Caco-2 (cell line): ENCODE measurements around the gene CROCC2. TPM values are rescaled to one million over a fixed set of nuclear protein-coding genes. Genes with fewer than 3 reads are reported as not detected.

Experiments used
- BruUV-seq: library from RNA; stranded (reverse); fragments of 400-500 nt; replicated peaks from 2 replicates; lab custom pipeline; 2021; lab: Mats Ljungman, UMichigan
- CTCF ChIA-PET: fragments of 300-600 bp; sonication (Branson Sonifier 250); formaldehyde crosslinking; loops from one replicate; lab custom pipeline; 2022; ENCODE audit warnings: antibody characterized with exemption; lab: Charles Lee
- POLR2A ChIA-PET: fragments of 300-600 bp; sonication (Branson Sonifier 250); formaldehyde crosslinking; loops from one replicate; lab custom pipeline; 2022; ENCODE audit warnings: antibody characterized with exemption; lab: Charles Lee
- DNase-seq, 2 experiments: peaks; one replicate each; pipeline versions ENCODE4 v3.0.0 to v3.0.0-alpha.2; 2020 to 2022
- H3K27me3 ChIP-seq: replicated peaks from 2 replicates; pipeline ENCODE4 v1.6.0; 2011; ENCODE audit warnings: low read length; ENCODE audit not compliant: control insufficient read depth, insufficient read depth
- H3K36me3 ChIP-seq: 2 replicates; pipeline ENCODE4 v1.5.1; 2011; ENCODE audit warnings: low read length; ENCODE audit not compliant: control insufficient read depth, insufficient read depth
- H3K4me1 ChIP-seq: fragments of 250-450 bp; sonication (Bioruptor Pico); 2 replicates; pipeline ENCODE4 v1.5.1; 2020; ENCODE audit warnings: mild to moderate bottlenecking
- H3K4me3 ChIP-seq: 2 replicates; pipeline ENCODE4 v1.5.1; 2011; ENCODE audit warnings: low read depth, mild to moderate bottlenecking, control low read depth, low read length
- H3K9me3 ChIP-seq: fragments of 250-450 bp; sonication (Bioruptor Pico); 2 replicates; pipeline ENCODE4 v1.5.1; 2020; ENCODE audit warnings: mild to moderate bottlenecking, moderate library complexity
- H3K27ac Mint-ChIP-seq: one replicate; pipeline ENCODE4 v1.8.0; 2022; ENCODE audit warnings: mixed read lengths; ENCODE audit not compliant: unreplicated experiment
- H3K27me3 Mint-ChIP-seq: one replicate; pipeline ENCODE4 v1.8.0; 2022; ENCODE audit warnings: mixed read lengths; ENCODE audit not compliant: insufficient read depth, unreplicated experiment
- H3K36me3 Mint-ChIP-seq: one replicate; pipeline ENCODE4 v1.8.0; 2022; ENCODE audit warnings: mild to moderate bottlenecking, mixed read lengths; ENCODE audit not compliant: insufficient read depth, unreplicated experiment
- H3K4me1 Mint-ChIP-seq: one replicate; pipeline ENCODE4 v1.8.0; 2022; ENCODE audit warnings: low read depth, mixed read lengths; ENCODE audit not compliant: unreplicated experiment
- H3K4me3 Mint-ChIP-seq: one replicate; pipeline ENCODE4 v1.8.0; 2022; ENCODE audit warnings: mild to moderate bottlenecking, moderate library complexity, mixed read lengths; ENCODE audit not compliant: unreplicated experiment
- H3K9me3 Mint-ChIP-seq: one replicate; pipeline ENCODE4 v1.8.0; 2022; ENCODE audit warnings: mixed read lengths; ENCODE audit not compliant: unreplicated experiment
- intact Hi-C: fragments of 100-400 bp; cut with micrococcal nuclease; formaldehyde crosslinking; loops from one replicate; pipeline ENCODE4 v1.10.0; 2022; ENCODE audit not compliant: unreplicated experiment
- total RNA-seq: library from RNA; stranded (reverse); gene quantifications from 2 replicates; pipeline ENCODE4 v1.2.3, GENCODE V29; 2022
- TF ChIP-seq, protein P1 (sequence below), 2 experiments: fragments of 200-600 bp in 1 of 2; IDR thresholded peaks; 1 replicate in 1 of 2; 2 replicates in 1 of 2; pipeline versions ENCODE4 v1.5.1 to v1.8.0; 2011 to 2022; ENCODE audit warnings: antibody characterized with exemption in 1 of 2, control low read depth in 1 of 2, inconsistent platforms in 1 of 2, low read depth in 1 of 2, low read length in 1 of 2, mild to moderate bottlenecking in 1 of 2, moderate library complexity in 1 of 2; ENCODE audit not compliant: insufficient read depth in 1 of 2, severe bottlenecking in 1 of 2, unreplicated experiment in 1 of 2

Gene CROCC2
- total RNA-seq, 1 experiment from 2014 or later = not detected

DNA sequence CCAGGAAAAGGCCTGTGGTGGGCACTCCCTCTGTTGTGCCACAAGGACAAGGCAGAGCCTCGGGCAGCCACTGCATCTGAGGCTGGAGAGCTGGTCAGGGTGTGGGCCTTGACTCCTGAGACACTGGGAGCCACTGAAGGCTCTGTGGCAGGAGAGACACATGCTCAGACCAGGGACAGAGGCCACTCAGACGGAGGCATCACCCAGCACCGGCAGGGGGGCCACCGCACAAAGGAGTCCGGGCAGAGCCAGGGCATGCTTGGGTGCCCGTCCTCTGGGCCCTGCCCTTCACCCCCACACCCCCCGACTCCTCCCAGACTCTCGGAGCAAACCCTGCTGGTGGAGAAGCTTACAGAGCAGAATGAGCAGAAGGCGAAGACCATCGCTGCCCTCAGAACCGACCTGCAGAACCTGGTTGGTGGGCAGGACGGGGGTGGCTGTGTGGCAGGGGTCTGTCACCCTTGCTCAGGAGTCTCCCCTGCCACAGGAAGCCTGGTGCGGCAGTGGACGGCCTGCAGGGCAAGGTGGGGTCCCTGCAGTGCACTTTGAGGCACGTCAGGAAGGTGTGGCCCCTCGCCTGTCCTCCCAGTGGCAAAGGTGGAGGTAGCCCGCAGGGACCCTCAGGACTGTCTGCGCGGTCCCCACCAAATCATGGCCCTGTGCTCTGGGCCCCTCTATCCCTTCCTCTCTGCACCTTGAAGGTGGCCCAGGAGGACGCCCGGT lies 26.0 kb downstream of the CROCC2 start:
- BruUV-seq = no TSS peak
- TF ChIP-seq, protein P1, sequence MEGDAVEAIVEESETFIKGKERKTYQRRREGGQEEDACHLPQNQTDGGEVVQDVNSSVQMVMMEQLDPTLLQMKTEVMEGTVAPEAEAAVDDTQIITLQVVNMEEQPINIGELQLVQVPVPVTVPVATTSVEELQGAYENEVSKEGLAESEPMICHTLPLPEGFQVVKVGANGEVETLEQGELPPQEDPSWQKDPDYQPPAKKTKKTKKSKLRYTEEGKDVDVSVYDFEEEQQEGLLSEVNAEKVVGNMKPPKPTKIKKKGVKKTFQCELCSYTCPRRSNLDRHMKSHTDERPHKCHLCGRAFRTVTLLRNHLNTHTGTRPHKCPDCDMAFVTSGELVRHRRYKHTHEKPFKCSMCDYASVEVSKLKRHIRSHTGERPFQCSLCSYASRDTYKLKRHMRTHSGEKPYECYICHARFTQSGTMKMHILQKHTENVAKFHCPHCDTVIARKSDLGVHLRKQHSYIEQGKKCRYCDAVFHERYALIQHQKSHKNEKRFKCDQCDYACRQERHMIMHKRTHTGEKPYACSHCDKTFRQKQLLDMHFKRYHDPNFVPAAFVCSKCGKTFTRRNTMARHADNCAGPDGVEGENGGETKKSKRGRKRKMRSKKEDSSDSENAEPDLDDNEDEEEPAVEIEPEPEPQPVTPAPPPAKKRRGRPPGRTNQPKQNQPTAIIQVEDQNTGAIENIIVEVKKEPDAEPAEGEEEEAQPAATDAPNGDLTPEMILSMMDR (IDR thresholded peaks at IDR 0.05; ENCODE audit: insufficient read depth in 1 of 2, low read depth in 1 of 2, low read length in 1 of 2, severe bottlenecking in 1 of 2, unreplicated experiment in 1 of 2) = no peak
- H3K4me1 ChIP-seq = no peaks in the 10 kb centered on the region
- ChIA-PET POLR2A (no interaction called here), CTCF (no interaction called here)
- no peaks in the 10 kb centered on the region for H3K4me1 Mint-ChIP-seq
- H3K9me3 ChIP-seq = no peaks in the 10 kb centered on the region
- no peak overlapping the region for H3K4me3 Mint-ChIP-seq
- no peaks in the 10 kb centered on the region for H3K27me3 ChIP-seq
- intact Hi-C loops = no loop called here
- H3K27me3 Mint-ChIP-seq = peaks cover 4% of the 10 kb centered on the region
- no peak overlapping the region for H3K27ac Mint-ChIP-seq
- DNase-seq = no peak
- H3K36me3 Mint-ChIP-seq = no peaks in the 10 kb centered on the region
- no peaks in the 10 kb centered on the region for H3K36me3 ChIP-seq
- H3K4me3 ChIP-seq = no peak overlapping the region
- no peaks in the 10 kb centered on the region for H3K9me3 Mint-ChIP-seq

DNA sequence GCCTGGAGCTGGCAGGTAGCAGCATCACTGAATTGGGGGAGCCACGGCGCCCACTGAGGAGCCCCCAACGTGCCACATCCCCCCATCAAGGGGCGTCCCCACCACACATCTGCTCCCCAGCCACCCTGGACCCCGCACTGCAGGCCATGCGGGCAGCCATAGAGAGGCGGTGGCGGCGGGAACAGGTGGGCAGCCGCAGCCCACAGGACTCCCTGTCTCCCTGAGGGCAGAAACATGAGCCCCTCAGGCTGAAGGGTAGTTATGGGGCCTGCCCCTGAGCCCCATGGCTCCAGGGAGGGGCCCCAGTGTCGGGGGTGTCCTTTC lies 26.6 kb downstream of the CROCC2 start:
- Mint-ChIP-seq H3K27ac (no peak overlapping the region), H3K9me3 (no peaks in the 10 kb centered on the region), H3K4me3 (no peak overlapping the region), H3K4me1 (no peaks in the 10 kb centered on the region), H3K36me3 (no peaks in the 10 kb centered on the region), H3K27me3 (peaks cover 4% of the 10 kb centered on the region)
- intact Hi-C loops = no loop called here
- no peaks in the 10 kb centered on the region for H3K4me1 ChIP-seq
- no peak overlapping the region for H3K4me3 ChIP-seq
- ChIA-PET CTCF (no interaction called here), POLR2A (no interaction called here)
- TF ChIP-seq, protein P1 (IDR thresholded peaks at IDR 0.05; ENCODE audit: insufficient read depth in 1 of 2, low read depth in 1 of 2, low read length in 1 of 2, severe bottlenecking in 1 of 2, unreplicated experiment in 1 of 2) = no peak
- DNase-seq = no peak
- H3K36me3 ChIP-seq = no peaks in the 10 kb centered on the region
- H3K27me3 ChIP-seq = no peaks in the 10 kb centered on the region
- BruUV-seq = no TSS peak
- H3K9me3 ChIP-seq = no peaks in the 10 kb centered on the region

DNA sequence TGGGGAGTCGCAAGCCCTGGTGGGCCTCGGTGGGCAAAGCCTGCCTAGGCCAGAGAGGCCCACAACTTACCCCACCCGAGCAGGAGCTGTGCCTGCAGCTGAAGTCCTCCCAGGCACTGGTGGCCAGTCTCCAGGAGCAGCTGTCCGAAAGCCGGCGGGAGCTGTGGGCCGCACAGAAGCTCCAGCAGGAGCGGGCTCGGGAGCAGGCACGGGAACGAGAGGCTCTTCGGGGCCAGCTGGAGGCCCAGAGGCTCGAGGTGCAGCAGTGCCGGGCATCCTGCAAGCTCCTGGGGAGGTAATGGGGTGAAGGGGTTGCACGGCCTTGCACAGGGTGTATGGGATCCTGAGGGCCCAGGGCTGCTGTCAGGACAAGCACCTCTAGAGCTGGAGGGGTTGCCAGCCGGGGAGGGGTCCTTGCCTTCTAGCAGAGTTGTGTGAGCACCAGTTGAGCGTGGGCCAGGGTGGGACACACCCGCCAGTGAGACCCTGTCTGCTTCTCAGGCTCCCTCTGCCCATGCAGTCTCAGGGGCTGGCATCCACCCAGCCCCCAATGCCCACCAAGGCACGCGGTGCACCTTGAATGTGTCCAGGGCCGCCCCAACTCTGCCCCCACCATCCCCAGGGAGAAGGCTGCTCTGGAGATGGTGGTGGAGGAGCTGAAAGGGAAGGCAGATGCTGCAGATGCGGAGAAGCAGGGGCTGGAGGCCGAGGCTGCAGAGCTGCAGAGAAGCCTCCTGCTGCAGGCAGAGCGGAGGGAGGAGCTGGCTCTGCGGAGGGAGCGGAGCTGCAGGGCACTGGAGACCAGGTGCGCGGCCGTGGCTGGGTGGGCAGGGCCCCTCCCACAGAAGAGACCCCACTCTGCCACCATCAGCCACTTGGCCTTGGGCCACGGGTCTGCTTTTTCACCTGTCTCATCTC lies 27.2 kb downstream of the CROCC2 start:
- no peaks in the 10 kb centered on the region for H3K4me1 ChIP-seq
- H3K27ac Mint-ChIP-seq = no peak overlapping the region
- no peaks in the 10 kb centered on the region for H3K4me1 Mint-ChIP-seq
- no peak overlapping the region for H3K4me3 ChIP-seq
- H3K4me3 Mint-ChIP-seq = no peak overlapping the region
- no peak for DNase-seq
- peaks cover under 1% of the 10 kb centered on the region; the same call in 1 of the 2 replicates for H3K9me3 ChIP-seq
- no peaks in the 10 kb centered on the region for H3K36me3 ChIP-seq
- intact Hi-C loops = no loop called here
- no peaks in the 10 kb centered on the region for H3K27me3 ChIP-seq
- H3K27me3 Mint-ChIP-seq = peaks cover 4% of the 10 kb centered on the region
- POLR2A ChIA-PET = no interaction called here
- CTCF ChIA-PET = no interaction called here
- H3K9me3 Mint-ChIP-seq = no peaks in the 10 kb centered on the region
- TF ChIP-seq, protein P1 (IDR thresholded peaks at IDR 0.05; ENCODE audit: insufficient read depth in 1 of 2, low read depth in 1 of 2, low read length in 1 of 2, severe bottlenecking in 1 of 2, unreplicated experiment in 1 of 2) = no peak
- no peaks in the 10 kb centered on the region for H3K36me3 Mint-ChIP-seq
- BruUV-seq = no TSS peak
